Loucy (cell line): ENCODE data around the gene STON2.

Source experiments
- EZH2phosphoT487 ChIP-seq: fragments of 200-600 bp; IDR thresholded peaks from 2 replicates; pipeline ENCODE4 v1.6.1; 2018; ENCODE audit warnings: antibody characterized with exemption, mild to moderate bottlenecking, moderate library complexity, borderline replicate concordance
- TF ChIP-seq, protein P1 (sequence below): fragments of 200-600 bp; sonication (generic); conservative IDR thresholded peaks from 2 replicates; pipeline ENCODE4 v1.5.1; 2014; ENCODE audit warnings: mild to moderate bottlenecking, antibody characterized with exemption, low read length

GRCh38 chr14:81337073-81337472 lies 63.1 kb downstream of the STON2 start:
- TF ChIP-seq, protein P1, sequence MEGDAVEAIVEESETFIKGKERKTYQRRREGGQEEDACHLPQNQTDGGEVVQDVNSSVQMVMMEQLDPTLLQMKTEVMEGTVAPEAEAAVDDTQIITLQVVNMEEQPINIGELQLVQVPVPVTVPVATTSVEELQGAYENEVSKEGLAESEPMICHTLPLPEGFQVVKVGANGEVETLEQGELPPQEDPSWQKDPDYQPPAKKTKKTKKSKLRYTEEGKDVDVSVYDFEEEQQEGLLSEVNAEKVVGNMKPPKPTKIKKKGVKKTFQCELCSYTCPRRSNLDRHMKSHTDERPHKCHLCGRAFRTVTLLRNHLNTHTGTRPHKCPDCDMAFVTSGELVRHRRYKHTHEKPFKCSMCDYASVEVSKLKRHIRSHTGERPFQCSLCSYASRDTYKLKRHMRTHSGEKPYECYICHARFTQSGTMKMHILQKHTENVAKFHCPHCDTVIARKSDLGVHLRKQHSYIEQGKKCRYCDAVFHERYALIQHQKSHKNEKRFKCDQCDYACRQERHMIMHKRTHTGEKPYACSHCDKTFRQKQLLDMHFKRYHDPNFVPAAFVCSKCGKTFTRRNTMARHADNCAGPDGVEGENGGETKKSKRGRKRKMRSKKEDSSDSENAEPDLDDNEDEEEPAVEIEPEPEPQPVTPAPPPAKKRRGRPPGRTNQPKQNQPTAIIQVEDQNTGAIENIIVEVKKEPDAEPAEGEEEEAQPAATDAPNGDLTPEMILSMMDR, result no peak
- no peak for TF ChIP-seq EZH2phosphoT487
